GM18502 (cell line): ENCODE measurements around the gene NPHP3.
"Not testable (repeated sequence)": the region's sequence is repeated elsewhere in the genome, so short reads cannot be mapped to it uniquely, and the experiment has no call there.

ENCODE experiments used
- ATAC-seq: cut with Tn5 transposase; IDR thresholded peaks from one replicate; pipeline ENCODE4 v1.9.1; 2021; ENCODE audit warnings: mild to moderate bottlenecking; ENCODE audit not compliant: unreplicated experiment, poor library complexity

The NPHP3 gene

GRCh38 chr3:132652640-132653270, 69.5 kb downstream of the NPHP3 start:
- ATAC-seq = no peak

- no peak for ATAC-seq
Observed at GRCh38 chr3:132650153-132650552, 72.1 kb downstream of the NPHP3 start.

GRCh38 chr3:132645058-132645457, 77.2 kb downstream of the NPHP3 start:
- ATAC-seq = no peak

GRCh38 chr3:132643366-132643765, 78.8 kb downstream of the NPHP3 start:
- ATAC-seq = no peak

- no peak for ATAC-seq
Observed at GRCh38 chr3:132642539-132642847, 79.7 kb downstream of the NPHP3 start.

GRCh38 chr3:132641837-132642538, 80.2 kb downstream of the NPHP3 start:
- peak; percentile 49 for ATAC-seq

- ATAC-seq = not testable (repeated sequence)
Observed at GRCh38 chr3:132641427-132641826, 80.8 kb downstream of the NPHP3 start.

GRCh38 chr3:132638706-132639105, 83.5 kb downstream of the NPHP3 start:
- no peak for ATAC-seq

GRCh38 chr3:132637590-132637989, 84.6 kb downstream of the NPHP3 start:
- no peak for ATAC-seq

GRCh38 chr3:132635052-132635451, 87.2 kb downstream of the NPHP3 start:
- ATAC-seq = no peak
